ENCODE results near the gene TUBE1.
"Not testable (repeated sequence)": the region's sequence is repeated elsewhere in the genome, so short reads cannot be mapped to it uniquely, and the experiment has no call there.

TUBE1 gene

DNA sequence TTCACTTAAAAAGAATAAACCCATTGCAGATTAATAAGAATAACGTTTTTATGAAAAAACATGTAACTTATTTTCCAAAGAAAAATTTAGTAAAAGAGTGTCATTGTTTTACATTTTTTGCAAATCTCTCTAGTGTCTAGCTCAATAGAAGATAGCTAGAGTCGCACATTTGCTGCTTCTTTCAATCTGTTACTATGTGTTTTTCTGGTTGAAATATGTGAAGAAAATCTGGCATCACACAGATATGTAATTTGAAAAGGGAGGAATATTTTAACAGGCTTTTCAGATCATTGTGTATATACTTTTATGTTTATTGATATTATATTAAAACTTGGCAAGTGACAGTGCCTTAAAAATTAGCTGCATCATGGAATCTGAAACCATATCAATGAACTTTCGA is 24.3 kb downstream of the TUBE1 start:
- DNase-seq = no peak

DNA sequence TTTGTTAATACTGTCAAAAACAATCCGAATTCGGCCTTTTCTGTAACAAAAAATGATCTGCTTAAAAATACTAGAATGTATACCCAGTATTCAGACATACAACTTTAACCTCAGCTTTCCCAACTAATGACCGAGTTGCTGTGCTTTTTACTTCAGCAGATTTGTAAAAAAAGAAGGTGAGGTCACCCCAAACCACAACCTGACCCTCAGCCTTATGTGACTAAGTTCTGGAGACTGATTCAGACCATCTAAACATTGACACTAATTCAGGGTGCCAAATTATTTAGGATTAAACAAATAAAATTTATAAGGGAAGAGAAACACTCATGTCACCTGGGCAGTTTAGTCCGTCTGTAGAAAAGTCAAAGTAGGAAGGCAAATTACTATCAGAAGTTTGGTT is 25.7 kb downstream of the TUBE1 start:
- no peak for DNase-seq

- DNase-seq = no peak
Observed at GRCh38 chr6:112058243-112059032, 28.8 kb downstream of the TUBE1 start.

DNA sequence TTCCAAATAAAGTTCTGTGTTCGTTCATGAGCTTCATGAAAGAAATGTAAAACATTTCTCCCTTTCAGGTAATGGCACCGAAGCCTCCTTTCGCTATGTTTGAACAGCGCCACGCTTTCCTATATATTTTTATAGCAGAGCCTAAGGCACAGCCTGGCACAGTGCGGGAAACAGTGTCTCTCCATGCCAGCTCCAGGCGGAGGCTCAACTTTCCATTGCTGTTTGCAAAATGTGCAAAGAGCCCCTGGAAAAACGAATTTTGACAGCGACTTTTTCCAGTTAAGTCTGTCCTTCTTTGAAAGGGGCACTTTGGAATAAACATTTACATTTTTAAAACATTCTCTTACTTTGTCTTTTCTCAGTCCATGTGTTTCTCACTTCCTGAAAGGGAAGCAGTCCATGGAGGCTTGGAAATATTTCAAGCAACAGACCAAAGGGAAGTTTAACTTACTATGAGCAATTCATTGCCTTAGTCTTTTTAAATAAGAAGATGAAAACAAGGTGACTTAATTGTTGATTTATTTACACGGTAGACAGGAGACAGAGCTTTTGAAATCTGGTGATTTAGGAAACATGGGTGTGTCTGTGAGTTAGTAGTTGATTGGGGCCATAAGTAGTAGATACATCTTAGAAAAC is 32.6 kb downstream of the TUBE1 start:
- DNase-seq = no peak

- DNase-seq = no peak
Observed at GRCh38 chr6:112054001-112054400, 33.3 kb downstream of the TUBE1 start, which contains the start of gene CCN6. TSS of gene CCN6 (plus strand) at chr6:112054104. CDS start at chr6:112054358, 254 bp downstream.

- not testable (repeated sequence) for DNase-seq
Observed at GRCh38 chr6:112051251-112051740, 36.0 kb downstream of the TUBE1 start.

DNA sequence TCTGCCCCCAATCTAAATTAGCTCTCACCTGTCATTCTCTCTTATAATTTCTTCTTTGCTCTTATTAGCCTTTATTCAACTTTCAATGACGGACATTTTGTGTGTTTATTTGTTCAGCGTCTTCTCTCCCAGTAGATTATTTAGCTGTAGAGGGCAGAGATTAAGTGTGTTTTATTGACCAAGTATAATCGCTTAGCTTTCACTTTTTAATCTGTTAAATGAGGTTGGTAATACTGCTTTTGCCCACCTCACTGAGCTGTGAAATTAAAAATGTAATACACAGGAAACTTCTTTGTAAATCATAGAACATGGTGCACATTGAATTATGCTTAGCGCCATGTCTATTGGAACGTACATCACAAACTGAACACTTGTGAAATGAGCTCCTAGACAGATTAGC is 36.9 kb downstream of the TUBE1 start:
- DNase-seq = no peak

DNA sequence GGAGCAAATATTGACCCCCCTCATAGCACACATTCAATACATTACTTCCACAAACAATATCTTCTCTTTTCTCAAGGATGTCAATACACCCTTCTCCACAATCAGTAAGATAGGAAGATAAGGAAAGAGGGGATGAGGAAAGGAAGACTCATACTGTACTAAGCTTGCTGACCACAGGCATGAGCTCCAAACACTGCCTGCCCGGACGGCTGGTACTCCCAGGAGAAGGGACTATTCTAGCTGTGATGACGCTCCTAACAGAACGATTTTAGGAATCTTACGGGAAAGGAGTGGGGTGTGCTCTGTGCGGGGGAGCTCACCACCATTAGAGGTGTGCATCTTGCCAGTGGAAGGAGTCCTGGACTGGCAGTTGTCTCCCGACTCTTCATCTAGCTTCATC is 37.3 kb downstream of the TUBE1 start:
- DNase-seq = no peak

- DNase-seq = no peak
Observed at GRCh38 chr6:112049026-112049799, 38.1 kb downstream of the TUBE1 start.

DNA sequence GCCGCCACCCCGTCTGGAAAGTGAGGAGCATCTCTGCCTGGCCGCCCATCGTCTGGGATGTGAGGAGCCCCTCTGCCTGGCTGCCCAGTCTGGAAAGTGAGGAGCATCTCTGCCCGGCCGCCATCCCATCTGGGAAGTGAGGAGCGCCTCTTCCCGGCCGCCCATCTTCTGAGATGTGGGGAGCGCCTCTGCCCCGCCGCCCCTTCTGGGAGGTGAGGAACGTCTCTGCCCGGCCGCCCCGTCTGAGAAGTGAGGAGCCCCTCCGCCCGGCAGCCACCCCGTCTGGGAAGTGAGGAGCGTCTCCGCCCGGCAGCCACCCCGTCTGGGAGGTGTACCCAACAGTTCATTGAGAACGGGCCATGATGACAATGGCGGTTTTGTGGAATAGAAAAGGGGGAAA is 39.8 kb downstream of the TUBE1 start:
- DNase-seq = not testable (repeated sequence)

- DNase-seq = no peak
Observed at GRCh38 chr6:112044856-112045255, 42.4 kb downstream of the TUBE1 start.

DNA sequence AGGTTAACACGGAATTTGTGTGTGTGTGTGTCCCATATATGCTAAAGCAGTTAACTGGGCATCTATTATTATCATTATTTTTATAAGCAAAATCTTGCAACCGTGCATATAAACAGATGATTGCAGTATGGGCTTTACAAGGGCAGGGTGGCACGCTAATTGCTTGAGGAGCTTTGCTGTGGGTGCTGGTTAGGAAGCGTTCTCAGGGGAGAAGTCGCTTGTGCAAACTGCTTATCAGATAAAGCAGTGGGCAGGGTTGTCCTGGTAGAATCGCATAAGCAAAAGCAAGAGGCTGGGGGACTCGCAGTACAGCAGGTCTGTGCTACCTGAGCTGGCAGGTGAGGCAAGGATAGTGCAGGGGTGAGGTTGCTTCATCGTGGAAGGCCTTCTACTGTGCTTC is 43.1 kb downstream of the TUBE1 start:
- DNase-seq = no peak

GRCh38 chr6:112043032-112044007 is 44.0 kb downstream of the TUBE1 start:
- DNase-seq = peak; percentile 97

- no peak for DNase-seq
Observed at GRCh38 chr6:112041535-112041934, 45.7 kb downstream of the TUBE1 start.

- no peak for DNase-seq
Observed at GRCh38 chr6:112040956-112041355, 46.3 kb downstream of the TUBE1 start.

GRCh38 chr6:112039431-112039770 is 47.9 kb downstream of the TUBE1 start:
- no peak for DNase-seq

DNA sequence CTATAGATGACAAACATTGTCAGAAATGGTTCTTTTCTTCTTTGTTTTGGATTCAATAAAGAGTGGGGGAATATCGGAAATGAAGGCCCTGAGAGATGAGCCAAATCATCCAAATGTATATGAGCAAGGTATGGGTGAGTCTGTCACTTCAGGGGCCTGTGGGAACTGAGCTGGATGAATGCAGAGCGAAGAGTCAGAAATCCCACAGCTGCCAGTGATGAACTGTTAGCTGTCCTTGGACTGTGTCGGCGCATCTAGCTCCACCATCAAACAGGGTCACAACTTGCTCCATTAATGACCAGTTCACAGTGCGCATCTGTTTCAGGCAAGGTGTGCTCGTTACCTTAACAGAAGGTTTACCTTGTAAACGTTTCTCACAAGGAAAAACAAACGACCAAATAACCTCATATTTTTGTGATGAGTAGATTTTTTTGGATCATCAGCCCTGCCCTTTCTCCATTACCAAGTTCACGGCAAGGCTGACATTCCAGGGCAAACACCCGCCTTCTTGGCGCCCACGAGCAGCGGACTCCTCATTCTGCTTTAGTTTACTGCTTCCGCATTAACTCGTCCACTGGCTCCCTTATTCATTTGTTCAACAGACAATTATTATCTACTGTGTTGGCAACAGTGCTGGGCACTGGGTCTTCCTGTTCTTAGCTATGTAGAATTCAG is 48.4 kb downstream of the TUBE1 start:
- DNase-seq = no peak

- no peak for DNase-seq
Observed at GRCh38 chr6:112038268-112038667, 49.0 kb downstream of the TUBE1 start.

- DNase-seq = peak; percentile 14
Observed at GRCh38 chr6:112037783-112038216, 49.5 kb downstream of the TUBE1 start.

DNA sequence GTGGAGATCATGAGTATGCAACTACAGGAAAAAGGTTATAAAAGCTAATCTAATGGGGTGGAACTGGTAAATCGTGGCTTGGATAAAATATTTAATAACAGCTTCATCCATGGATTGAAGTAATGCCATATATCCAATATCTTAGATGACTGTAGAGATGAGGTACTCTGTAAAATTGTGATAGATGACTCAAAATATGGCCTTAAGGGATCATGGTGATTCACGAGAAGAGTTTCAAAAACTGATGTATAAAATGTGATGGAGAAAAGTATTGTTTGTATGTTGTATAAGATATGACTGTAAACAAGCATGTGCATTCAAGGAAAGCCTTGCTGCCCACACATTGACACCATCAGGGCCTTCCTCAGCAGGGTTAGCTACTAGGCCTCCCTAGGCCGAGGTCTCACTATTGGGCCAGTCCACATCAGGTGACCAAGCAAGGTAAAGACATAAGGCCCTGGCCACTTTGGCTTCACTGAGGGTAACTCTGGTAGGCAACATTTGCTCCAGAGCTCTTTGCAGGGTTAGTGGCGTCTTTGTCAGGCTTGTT is 51.1 kb downstream of the TUBE1 start:
- peak; percentile 10 for DNase-seq

GRCh38 chr6:112034616-112034995 is 52.7 kb downstream of the TUBE1 start:
- DNase-seq = no peak
